ENCODE measurements around the gene OR2AJ1.

OR2AJ1 gene

DNA sequence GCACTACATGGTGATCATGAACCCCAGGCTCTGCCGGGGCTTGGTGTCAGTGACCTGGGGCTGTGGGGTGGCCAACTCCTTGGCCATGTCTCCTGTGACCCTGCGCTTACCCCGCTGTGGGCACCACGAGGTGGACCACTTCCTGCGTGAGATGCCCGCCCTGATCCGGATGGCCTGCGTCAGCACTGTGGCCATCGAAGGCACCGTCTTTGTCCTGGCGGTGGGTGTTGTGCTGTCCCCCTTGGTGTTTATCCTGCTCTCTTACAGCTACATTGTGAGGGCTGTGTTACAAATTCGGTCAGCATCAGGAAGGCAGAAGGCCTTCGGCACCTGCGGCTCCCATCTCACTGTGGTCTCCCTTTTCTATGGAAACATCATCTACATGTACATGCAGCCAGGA lies 28.7 kb upstream of the OR2AJ1 start:
- no peaks in the 10 kb centered on the region for H3K36me3 ChIP-seq (replicated peaks; ENCODE audit: low read depth, low read length)
- no peaks in the 10 kb centered on the region for H3K27me3 ChIP-seq (ENCODE audit: low read depth, low read length)
- H3K9ac ChIP-seq (ENCODE audit: low read length): no peak overlapping the region
- H3K4me1 ChIP-seq (ENCODE audit: low read length): no peaks in the 10 kb centered on the region
- no peak overlapping the region for H2AFZ ChIP-seq (ENCODE audit: low read depth, low read length)
- no peaks in the 10 kb centered on the region for H3K79me2 ChIP-seq (ENCODE audit: low read length)
- TF ChIP-seq EZH2phosphoT487 (IDR thresholded peaks at IDR 0.05; ENCODE audit: low read depth): no peak
- TF ChIP-seq, protein P1, sequence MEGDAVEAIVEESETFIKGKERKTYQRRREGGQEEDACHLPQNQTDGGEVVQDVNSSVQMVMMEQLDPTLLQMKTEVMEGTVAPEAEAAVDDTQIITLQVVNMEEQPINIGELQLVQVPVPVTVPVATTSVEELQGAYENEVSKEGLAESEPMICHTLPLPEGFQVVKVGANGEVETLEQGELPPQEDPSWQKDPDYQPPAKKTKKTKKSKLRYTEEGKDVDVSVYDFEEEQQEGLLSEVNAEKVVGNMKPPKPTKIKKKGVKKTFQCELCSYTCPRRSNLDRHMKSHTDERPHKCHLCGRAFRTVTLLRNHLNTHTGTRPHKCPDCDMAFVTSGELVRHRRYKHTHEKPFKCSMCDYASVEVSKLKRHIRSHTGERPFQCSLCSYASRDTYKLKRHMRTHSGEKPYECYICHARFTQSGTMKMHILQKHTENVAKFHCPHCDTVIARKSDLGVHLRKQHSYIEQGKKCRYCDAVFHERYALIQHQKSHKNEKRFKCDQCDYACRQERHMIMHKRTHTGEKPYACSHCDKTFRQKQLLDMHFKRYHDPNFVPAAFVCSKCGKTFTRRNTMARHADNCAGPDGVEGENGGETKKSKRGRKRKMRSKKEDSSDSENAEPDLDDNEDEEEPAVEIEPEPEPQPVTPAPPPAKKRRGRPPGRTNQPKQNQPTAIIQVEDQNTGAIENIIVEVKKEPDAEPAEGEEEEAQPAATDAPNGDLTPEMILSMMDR (IDR thresholded peaks at IDR 0.05; ENCODE audit: low read depth, low read length): no peak
- H3K9me3 ChIP-seq (ENCODE audit: insufficient read depth, low read length): no peaks in the 10 kb centered on the region
- no peaks in the 10 kb centered on the region for H4K20me1 ChIP-seq (ENCODE audit: insufficient read depth, low read length)
- no peak overlapping the region for H3K27ac ChIP-seq (ENCODE audit: low read length)
- H3K4me3 ChIP-seq (ENCODE audit: low read length): no peak overlapping the region
- H3K4me2 ChIP-seq (ENCODE audit: low read length): no peak overlapping the region

DNA sequence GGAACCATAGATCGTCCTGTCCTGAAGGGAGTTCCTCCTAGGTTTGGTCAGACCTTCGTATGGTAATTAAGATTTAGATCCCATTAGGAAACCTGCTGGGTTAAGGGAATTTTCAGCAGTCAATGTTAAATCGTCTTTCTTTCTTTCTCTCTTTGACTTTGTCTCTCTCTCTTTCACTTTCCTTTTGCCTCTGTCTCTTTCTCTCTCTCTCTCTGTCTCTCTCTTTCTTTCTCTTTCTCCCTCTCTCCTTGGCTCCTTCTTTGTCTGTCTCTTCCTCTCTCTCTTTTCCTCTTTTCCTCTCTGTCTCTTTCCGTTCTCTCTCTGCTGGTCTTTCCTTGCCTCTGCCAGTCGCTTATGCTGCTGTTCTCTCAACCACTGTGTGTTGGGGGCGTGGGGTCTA lies 20.6 kb upstream of the OR2AJ1 start:
- H4K20me1 ChIP-seq (ENCODE audit: insufficient read depth, low read length): no peaks in the 10 kb centered on the region
- no peak overlapping the region for H3K27ac ChIP-seq (ENCODE audit: low read length)
- H3K4me3 ChIP-seq (ENCODE audit: low read length): no peak overlapping the region
- H3K27me3 ChIP-seq (ENCODE audit: low read depth, low read length): no peaks in the 10 kb centered on the region
- H3K9ac ChIP-seq (ENCODE audit: low read length): no peak overlapping the region
- no peaks in the 10 kb centered on the region for H3K9me3 ChIP-seq (ENCODE audit: insufficient read depth, low read length)
- H3K4me1 ChIP-seq (ENCODE audit: low read length): no peaks in the 10 kb centered on the region
- no peak overlapping the region for H2AFZ ChIP-seq (ENCODE audit: low read depth, low read length)
- H3K79me2 ChIP-seq (ENCODE audit: low read length): no peaks in the 10 kb centered on the region
- TF ChIP-seq, protein P1 (IDR thresholded peaks at IDR 0.05; ENCODE audit: low read depth, low read length): no peak
- TF ChIP-seq EZH2phosphoT487 (IDR thresholded peaks at IDR 0.05; ENCODE audit: low read depth): no peak
- H3K4me2 ChIP-seq (ENCODE audit: low read length): no peak overlapping the region
- no peaks in the 10 kb centered on the region for H3K36me3 ChIP-seq (replicated peaks; ENCODE audit: low read depth, low read length)

DNA sequence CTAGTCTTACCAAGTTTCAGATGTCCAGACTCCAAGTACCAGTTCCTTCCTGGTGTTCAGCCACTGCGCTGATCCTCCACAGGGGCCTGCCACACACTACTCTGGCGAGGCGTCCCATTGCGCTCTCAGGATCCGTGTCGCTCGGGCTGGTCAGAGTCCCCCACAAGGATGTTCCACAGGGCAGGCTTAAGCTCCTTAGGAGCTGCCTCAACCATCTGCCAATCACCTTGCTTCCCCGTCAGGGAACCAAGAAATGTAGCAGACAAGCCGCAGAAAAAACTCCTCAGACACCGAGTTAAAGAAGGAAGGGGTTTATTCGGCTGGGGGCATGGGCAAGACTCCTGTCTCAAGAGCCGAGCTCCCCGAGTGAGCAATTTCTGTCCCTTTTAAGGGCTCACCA lies 19.5 kb upstream of the OR2AJ1 start:
- Histone ChIP-seq H4K20me1 (ENCODE audit: insufficient read depth, low read length) (no peaks in the 10 kb centered on the region), H3K27me3 (ENCODE audit: low read depth, low read length) (no peaks in the 10 kb centered on the region), H2AFZ (ENCODE audit: low read depth, low read length) (no peak overlapping the region), H3K9me3 (ENCODE audit: insufficient read depth, low read length) (no peaks in the 10 kb centered on the region), H3K9ac (ENCODE audit: low read length) (no peak overlapping the region), H3K4me1 (ENCODE audit: low read length) (no peaks in the 10 kb centered on the region), H3K4me3 (ENCODE audit: low read length) (no peak overlapping the region), H3K79me2 (ENCODE audit: low read length) (no peaks in the 10 kb centered on the region), H3K27ac (ENCODE audit: low read length) (no peak overlapping the region), H3K4me2 (ENCODE audit: low read length) (no peak overlapping the region), H3K36me3 (replicated peaks; ENCODE audit: low read depth, low read length) (no peaks in the 10 kb centered on the region)
- TF ChIP-seq, protein P1 (IDR thresholded peaks at IDR 0.05; ENCODE audit: low read depth, low read length): no peak
- no peak for TF ChIP-seq EZH2phosphoT487 (IDR thresholded peaks at IDR 0.05; ENCODE audit: low read depth)

DNA sequence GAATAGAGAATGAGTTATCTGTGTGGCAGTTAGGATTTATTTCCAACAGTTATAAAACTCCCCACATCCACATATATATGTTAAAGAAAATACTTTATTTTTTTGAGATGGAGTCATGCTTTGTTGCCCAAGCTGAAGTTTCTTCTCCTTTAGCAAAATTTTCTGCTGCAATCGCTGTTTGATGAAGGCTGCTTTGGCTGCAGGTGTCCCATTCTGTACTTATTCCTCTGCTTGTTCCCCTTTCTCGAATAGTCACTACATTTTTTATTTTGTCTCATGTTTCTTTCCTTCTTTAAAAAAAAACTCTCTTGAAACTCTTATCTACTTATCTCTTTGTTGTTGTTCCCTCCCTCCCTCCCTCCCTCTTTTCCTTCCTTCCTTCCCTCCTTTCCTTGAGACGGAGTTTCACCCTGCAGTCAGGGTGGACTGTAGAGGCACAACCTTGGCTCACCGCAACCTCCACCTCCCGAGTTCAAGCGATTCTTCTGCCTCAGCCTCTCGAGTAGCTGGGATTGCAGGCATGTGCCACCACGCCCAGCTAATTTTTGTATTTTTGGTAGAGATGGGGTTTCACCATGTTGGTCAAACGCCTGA lies 18.7 kb upstream of the OR2AJ1 start:
- Histone ChIP-seq H2AFZ (ENCODE audit: low read depth, low read length) (no peak overlapping the region), H3K9ac (ENCODE audit: low read length) (no peak overlapping the region), H3K4me3 (ENCODE audit: low read length) (no peak overlapping the region), H3K9me3 (ENCODE audit: insufficient read depth, low read length) (no peaks in the 10 kb centered on the region), H3K27me3 (ENCODE audit: low read depth, low read length) (no peaks in the 10 kb centered on the region), H3K4me2 (ENCODE audit: low read length) (no peak overlapping the region), H3K4me1 (ENCODE audit: low read length) (no peaks in the 10 kb centered on the region), H3K79me2 (ENCODE audit: low read length) (no peaks in the 10 kb centered on the region), H4K20me1 (ENCODE audit: insufficient read depth, low read length) (no peaks in the 10 kb centered on the region), H3K36me3 (replicated peaks; ENCODE audit: low read depth, low read length) (no peaks in the 10 kb centered on the region), H3K27ac (ENCODE audit: low read length) (no peak overlapping the region)
- TF ChIP-seq, protein P1 (IDR thresholded peaks at IDR 0.05; ENCODE audit: low read depth, low read length): no peak
- TF ChIP-seq EZH2phosphoT487 (IDR thresholded peaks at IDR 0.05; ENCODE audit: low read depth): no peak

Data from OCI-LY3 (cell line).